Measurements from ENCODE around the gene NAA15. TPM values are rescaled to one million over a fixed set of nuclear protein-coding genes. Genes with fewer than 3 reads are reported as not detected.
"Not testable (repeated sequence)": the region's sequence is repeated elsewhere in the genome, so short reads cannot be mapped to it uniquely, and the experiment has no call there.

NAA15 gene
- total RNA-seq, result 10 to 100 TPM; 17.5 to 28.5 (median 20.5) TPM

GRCh38 chr4:139301113-139301820 is at the start of gene NAA15:
TSS of gene NAA15 (plus strand) at chr4:139301505. CDS start at chr4:139301778, 273 bp downstream.
- DNase-seq (ENCODE audit: low spot score in 2 of 2), result peak; percentile 97 to 99
- intact Hi-C loops (cut with DNase I; ENCODE audit: low total_unique reads), result no loop called here
- H3K4me3 ChIP-seq (ENCODE audit: low read depth, poor library complexity, severe bottlenecking), result peak within 1 kb of the TSS; percentile 95
- 0% methylated on average over 49 to 50 of the region's 61 CpGs for WGBS, 2 donors
- TF ChIP-seq POLR2A (IDR thresholded peaks at IDR 0.05) (no peak), CTCF (IDR thresholded peaks at IDR 0.05) (no peak)

DNA sequence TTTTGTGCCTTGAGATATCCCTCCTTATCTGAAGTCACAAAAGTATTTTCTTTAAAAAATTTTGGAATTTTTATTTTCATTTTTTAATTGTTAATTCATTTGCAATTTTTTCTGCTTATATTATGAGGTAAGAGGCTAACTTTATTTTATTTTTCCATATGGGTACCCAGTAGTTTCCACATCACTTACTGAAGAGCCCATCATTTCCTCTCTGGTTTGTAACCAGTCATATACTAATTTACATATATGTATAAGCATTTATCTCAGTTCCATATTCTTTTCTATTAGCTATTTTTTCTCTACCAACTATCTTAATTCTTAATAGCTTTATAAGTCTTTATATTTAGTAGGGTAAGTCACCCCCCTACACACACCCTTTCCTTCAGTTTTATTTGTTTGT is 48.3 kb upstream of the NAA15 start:
- no peak for TF ChIP-seq POLR2A (IDR thresholded peaks at IDR 0.05)
- TF ChIP-seq CTCF (IDR thresholded peaks at IDR 0.05), result no peak
- no peak for DNase-seq (ENCODE audit: low spot score in 2 of 2)
- intact Hi-C loops (cut with DNase I; ENCODE audit: low total_unique reads), result no loop called here
- no peak overlapping the region for H3K4me3 ChIP-seq (ENCODE audit: low read depth, poor library complexity, severe bottlenecking)

DNA sequence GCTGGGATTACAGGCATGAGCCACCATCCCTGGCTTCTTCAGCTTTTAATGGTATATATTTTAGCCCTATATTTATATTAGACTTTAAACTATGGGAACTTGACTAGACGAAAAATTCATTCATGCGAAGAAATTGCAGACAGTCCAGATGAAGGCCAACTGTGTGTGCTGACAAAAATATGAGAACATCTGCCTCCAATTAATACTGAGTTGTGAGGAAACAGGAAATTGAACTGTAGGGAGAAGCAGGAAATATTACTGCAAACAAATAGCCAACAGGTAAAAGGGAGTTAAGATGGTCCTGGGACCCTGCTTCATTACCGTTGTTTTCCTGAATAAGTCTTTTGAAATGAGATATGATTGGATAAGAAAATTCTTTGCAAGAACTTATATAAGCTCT is 47.6 kb upstream of the NAA15 start:
- intact Hi-C loops (cut with DNase I; ENCODE audit: low total_unique reads), result no loop called here
- no peak for TF ChIP-seq POLR2A (IDR thresholded peaks at IDR 0.05)
- no peak for TF ChIP-seq CTCF (IDR thresholded peaks at IDR 0.05)
- 63 to 83% methylated on average over 3 of the region's 3 CpGs for WGBS, 2 donors
- DNase-seq (ENCODE audit: low spot score in 2 of 2), result no peak
- no peak overlapping the region for H3K4me3 ChIP-seq (ENCODE audit: low read depth, poor library complexity, severe bottlenecking)

DNA sequence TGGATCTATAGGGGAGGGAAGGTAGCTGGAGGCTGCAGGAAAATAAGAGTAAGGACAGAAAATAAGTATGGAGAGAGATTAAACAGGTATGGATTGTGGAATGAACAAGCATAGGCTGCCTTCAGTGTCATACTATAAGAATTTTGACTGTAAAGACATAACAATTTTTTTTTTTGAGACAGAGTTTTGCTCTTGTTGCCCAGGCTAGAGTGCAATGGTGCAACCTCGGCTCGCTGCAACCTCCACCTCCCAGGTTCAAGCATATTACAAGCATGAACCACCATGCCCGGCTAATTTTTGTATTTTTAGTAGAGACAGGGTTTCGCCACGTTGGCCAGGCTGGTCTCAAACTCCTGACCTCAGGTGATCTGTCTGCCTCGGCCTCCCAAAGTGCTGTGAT is 45.7 kb upstream of the NAA15 start:
- 90 to 94% methylated on average over 6 of the region's 6 CpGs for WGBS, 2 donors
- H3K4me3 ChIP-seq (ENCODE audit: low read depth, poor library complexity, severe bottlenecking); intact Hi-C loops (cut with DNase I; ENCODE audit: low total_unique reads); DNase-seq (ENCODE audit: low spot score in 2 of 2): not testable (repeated sequence)

DNA sequence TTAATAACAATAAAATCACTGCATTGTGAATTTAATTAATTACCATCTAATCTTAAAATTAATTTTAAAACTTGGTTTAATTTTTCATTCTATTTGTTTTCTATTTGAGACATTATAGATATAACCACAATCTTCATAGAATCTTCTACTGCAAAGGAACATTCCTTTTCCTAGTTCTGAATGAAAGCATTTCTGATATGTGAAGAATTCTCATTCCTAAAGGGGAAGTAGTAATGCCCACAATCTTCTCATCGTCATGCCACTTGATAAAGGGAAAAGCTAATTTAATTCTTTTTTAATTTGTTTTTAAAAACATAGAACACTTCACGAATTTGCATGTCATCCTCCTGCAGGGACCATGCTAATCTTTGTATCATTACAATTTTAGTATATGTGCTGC is 45.0 kb upstream of the NAA15 start:
- intact Hi-C loops (cut with DNase I; ENCODE audit: low total_unique reads), result no loop called here
- no peak for TF ChIP-seq CTCF (IDR thresholded peaks at IDR 0.05)
- TF ChIP-seq POLR2A (IDR thresholded peaks at IDR 0.05), result no peak
- WGBS, 2 donors, result 72 to 73% methylated on average over 2 of the region's 2 CpGs
- no peak overlapping the region for H3K4me3 ChIP-seq (ENCODE audit: low read depth, poor library complexity, severe bottlenecking)
- DNase-seq (ENCODE audit: low spot score in 2 of 2), result no peak

GRCh38 chr4:139265654-139266053 is 35.7 kb upstream of the NAA15 start:
- intact Hi-C loops (cut with DNase I; ENCODE audit: low total_unique reads), result no loop called here
- 57 to 60% methylated on average over 3 of the region's 3 CpGs for WGBS, 2 donors
- DNase-seq (ENCODE audit: low spot score in 2 of 2), result no peak
- no peak for TF ChIP-seq POLR2A (IDR thresholded peaks at IDR 0.05)
- no peak for TF ChIP-seq CTCF (IDR thresholded peaks at IDR 0.05)
- H3K4me3 ChIP-seq (ENCODE audit: low read depth, poor library complexity, severe bottlenecking), result no peak overlapping the region

All from lower leg skin (tissue), 4 donors.